GM12873 (cell line): ENCODE measurements around the gene ST6GALNAC2.

Experiments
- CTCF ChIP-seq: IDR thresholded peaks from 2 replicates; pipeline ENCODE4 v1.5.1; 2012; ENCODE audit warnings: low read depth, mild to moderate bottlenecking, moderate library complexity, low read length, control low read depth; ENCODE audit not compliant: insufficient read depth; ENCODE audit errors: missing control alignments

The ST6GALNAC2 gene

DNA sequence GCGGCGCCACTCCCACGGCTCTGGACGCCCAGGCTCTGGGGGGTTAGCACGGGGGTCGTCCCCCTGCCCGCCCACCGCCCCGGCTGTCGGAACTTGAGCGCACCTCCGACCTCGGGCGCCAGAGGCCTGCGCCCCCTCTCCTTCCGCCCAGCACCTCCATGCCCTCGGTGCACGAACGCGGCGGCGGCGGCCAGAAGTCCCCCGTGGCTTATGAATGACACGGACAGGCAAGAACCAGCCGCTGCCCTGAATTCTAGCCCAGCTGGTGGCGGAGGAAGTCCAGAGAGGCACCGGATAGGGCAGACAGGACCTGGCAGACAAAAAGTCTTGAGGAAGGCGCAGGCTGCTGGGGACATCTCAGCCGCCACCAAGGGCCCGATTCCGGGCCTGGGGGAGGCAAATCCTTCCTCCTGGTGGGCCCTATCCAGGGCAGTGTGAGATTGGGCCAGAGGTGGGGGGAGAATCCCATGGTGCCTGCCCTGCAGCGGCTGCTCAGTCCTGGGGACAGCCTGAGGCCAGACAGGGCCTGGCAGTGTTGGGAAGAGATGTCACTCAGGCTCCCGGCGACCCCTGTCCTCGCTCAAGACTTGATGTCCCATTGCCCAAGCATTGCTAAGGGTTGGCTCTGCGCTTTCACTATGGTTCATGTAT lies 47.3 kb downstream of the ST6GALNAC2 start:
- no peak for TF ChIP-seq CTCF

GRCh38 chr17:76537578-76538280 lies 47.9 kb downstream of the ST6GALNAC2 start, which contains the start of gene CYGB:
Gene CYGB, minus strand, starts transcription at chr17:76537709. Its CDS starts 167 bp downstream, at chr17:76537542.
- TF ChIP-seq CTCF = no peak

DNA sequence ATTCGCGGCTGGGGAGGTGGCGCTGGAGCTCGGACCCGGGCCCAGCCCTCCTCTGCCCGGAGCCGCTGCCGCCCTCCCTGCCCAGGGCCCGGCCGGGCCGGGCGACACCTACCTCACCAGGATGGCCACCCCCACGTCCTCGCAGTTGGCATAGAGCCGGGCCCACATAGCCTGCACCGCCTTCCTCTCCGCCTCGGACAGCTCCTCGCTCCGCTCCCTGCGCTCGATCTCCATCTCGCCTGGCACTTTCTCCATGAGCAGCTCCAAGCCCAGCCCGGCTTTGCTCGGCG lies 48.4 kb downstream of the ST6GALNAC2 start:
- TF ChIP-seq CTCF = no peak

- TF ChIP-seq CTCF = no peak
These were observed 49.0 kb downstream of the ST6GALNAC2 start for GRCh38 chr17:76536511-76537287.

GRCh38 chr17:76535788-76536510 lies 49.7 kb downstream of the ST6GALNAC2 start:
- no peak for TF ChIP-seq CTCF

DNA sequence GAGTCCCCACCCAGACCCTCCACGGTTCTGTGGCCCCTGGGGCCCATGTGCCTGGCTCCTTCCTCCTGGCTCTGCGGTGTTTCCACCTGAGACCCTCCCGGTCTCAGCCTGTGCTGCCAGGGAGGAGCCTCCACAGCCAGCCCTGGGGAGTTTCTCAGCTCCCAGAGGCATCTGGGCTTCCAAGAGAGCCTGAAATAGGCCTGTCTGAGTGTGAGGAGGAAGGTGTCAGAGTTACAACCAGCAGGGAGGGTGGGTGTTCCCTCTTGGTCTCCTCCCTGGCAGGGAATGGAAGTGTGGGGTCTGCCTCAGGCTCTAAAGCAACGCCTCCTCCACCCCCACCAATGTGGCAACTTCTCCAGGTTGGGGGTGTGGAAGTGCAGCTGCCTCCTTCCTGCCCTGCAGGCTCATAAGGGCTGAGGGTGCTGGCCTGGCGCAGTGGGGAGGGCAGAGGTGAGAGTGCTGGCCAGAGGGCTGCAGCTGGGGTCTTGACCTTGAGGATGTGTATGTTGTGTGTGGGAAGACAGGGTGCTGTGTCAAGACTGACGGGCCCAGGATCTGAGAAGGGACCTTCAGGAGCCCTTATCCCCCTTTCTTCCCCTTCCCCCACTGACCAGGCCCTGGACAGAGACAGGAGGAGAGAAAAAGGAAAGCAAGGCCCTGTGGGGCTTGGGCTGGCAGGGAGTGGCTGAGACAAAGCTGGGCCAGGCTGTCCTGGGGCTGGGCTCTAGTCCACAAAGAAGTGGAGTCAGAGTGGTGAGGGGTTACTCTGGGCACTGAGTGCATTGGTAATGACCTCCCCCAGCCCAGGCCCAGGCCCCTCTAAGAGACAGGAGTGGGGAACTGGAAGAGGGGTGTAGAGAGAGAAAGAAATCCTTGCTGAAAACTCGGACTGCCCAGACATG lies 50.6 kb downstream of the ST6GALNAC2 start:
- TF ChIP-seq CTCF = no peak
